KMS-11 (cell line): ENCODE measurements around the gene ZNF446.

Experiments
- H2AFZ ChIP-seq: fragments of 200-600 bp; sonication (generic); 2 replicates; pipeline ENCODE4 v1.6.1; 2016; ENCODE audit warnings: antibody characterized with exemption, mixed run types, low read depth
- H3K27ac ChIP-seq: fragments of 200-600 bp; sonication (generic); 2 replicates; pipeline ENCODE4 v1.6.1; 2016; ENCODE audit warnings: mild to moderate bottlenecking, mixed run types
- H3K27me3 ChIP-seq: fragments of 200-600 bp; sonication (generic); 2 replicates; pipeline ENCODE4 v1.6.1; 2017; ENCODE audit warnings: mild to moderate bottlenecking, low read depth, mixed run types, moderate library complexity; ENCODE audit not compliant: insufficient read depth
- H3K36me3 ChIP-seq: fragments of 200-600 bp; sonication (generic); 2 replicates; pipeline ENCODE4 v1.6.1; 2017; ENCODE audit warnings: mild to moderate bottlenecking, mixed run types; ENCODE audit not compliant: insufficient read depth
- H3K4me1 ChIP-seq: fragments of 200-600 bp; sonication (generic); 2 replicates; pipeline ENCODE4 v1.6.1; 2016; ENCODE audit warnings: mild to moderate bottlenecking, low read depth, mixed run types; ENCODE audit not compliant: poor library complexity, severe bottlenecking
- H3K4me2 ChIP-seq: fragments of 200-600 bp; sonication (generic); 2 replicates; pipeline ENCODE4 v1.7.0; 2016; ENCODE audit warnings: mild to moderate bottlenecking, mixed run types
- H3K4me3 ChIP-seq: fragments of 200-600 bp; sonication (generic); IDR thresholded peaks from 2 replicates; pipeline ENCODE4 v1.6.1; 2017; ENCODE audit warnings: low read depth, low read length, mixed read lengths; ENCODE audit not compliant: insufficient read depth
- H3K79me2 ChIP-seq: fragments of 200-600 bp; sonication (generic); 2 replicates; pipeline ENCODE4 v1.6.1; 2016; ENCODE audit warnings: low read depth, mixed run types; ENCODE audit not compliant: insufficient read depth
- H3K9ac ChIP-seq: fragments of 200-600 bp; sonication (generic); 2 replicates; pipeline ENCODE4 v1.6.1; 2016; ENCODE audit warnings: mild to moderate bottlenecking, mixed run types
- H4K20me1 ChIP-seq: fragments of 200-600 bp; sonication (generic); 2 replicates; pipeline ENCODE4 v1.6.1; 2016; ENCODE audit warnings: mild to moderate bottlenecking, mixed run types; ENCODE audit not compliant: insufficient read depth
- TF ChIP-seq, protein P1 (sequence below): fragments of 200-600 bp; sonication (generic); conservative IDR thresholded peaks from 2 replicates; pipeline ENCODE4 v1.6.1; 2017; ENCODE audit warnings: low read depth, mild to moderate bottlenecking, antibody characterized with exemption, low read length, moderate library complexity, mixed read lengths

The ZNF446 gene

DNA sequence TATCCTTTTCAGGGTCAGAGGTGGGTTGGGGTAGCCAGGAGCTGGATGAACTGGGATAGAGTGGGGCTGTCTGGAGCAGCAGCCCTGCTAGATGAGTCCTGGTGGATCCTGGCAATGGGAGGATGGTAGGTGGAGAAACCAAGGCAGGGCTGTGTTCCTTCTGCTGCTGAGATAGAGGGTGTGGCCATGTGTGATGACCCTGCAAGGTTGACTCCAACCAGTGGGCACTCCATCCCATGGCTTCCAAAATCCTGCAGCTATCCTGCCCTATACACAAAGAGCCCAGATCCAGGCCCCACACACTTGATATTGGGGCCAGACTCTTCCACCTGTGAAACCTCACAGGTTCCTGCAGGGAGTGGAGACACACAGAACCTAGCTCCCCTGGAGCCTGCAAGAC, 2.4 kb upstream of the ZNF446 start:
- Histone ChIP-seq H3K9ac (no peak overlapping the region), H3K36me3 (peaks cover 5% of the 10 kb centered on the region; the same call in 1 of the 2 replicates), H3K4me3 (no peak overlapping the region), H3K27ac (no peak overlapping the region), H2AFZ (no peak overlapping the region), H4K20me1 (no peaks in the 10 kb centered on the region), H3K4me2 (no peak overlapping the region), H3K79me2 (peaks cover 4% of the 10 kb centered on the region; the same call in 1 of the 2 replicates), H3K4me1 (peaks cover 16% of the 10 kb centered on the region), H3K27me3 (no peaks in the 10 kb centered on the region)
- TF ChIP-seq, protein P1, sequence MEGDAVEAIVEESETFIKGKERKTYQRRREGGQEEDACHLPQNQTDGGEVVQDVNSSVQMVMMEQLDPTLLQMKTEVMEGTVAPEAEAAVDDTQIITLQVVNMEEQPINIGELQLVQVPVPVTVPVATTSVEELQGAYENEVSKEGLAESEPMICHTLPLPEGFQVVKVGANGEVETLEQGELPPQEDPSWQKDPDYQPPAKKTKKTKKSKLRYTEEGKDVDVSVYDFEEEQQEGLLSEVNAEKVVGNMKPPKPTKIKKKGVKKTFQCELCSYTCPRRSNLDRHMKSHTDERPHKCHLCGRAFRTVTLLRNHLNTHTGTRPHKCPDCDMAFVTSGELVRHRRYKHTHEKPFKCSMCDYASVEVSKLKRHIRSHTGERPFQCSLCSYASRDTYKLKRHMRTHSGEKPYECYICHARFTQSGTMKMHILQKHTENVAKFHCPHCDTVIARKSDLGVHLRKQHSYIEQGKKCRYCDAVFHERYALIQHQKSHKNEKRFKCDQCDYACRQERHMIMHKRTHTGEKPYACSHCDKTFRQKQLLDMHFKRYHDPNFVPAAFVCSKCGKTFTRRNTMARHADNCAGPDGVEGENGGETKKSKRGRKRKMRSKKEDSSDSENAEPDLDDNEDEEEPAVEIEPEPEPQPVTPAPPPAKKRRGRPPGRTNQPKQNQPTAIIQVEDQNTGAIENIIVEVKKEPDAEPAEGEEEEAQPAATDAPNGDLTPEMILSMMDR = no peak

DNA sequence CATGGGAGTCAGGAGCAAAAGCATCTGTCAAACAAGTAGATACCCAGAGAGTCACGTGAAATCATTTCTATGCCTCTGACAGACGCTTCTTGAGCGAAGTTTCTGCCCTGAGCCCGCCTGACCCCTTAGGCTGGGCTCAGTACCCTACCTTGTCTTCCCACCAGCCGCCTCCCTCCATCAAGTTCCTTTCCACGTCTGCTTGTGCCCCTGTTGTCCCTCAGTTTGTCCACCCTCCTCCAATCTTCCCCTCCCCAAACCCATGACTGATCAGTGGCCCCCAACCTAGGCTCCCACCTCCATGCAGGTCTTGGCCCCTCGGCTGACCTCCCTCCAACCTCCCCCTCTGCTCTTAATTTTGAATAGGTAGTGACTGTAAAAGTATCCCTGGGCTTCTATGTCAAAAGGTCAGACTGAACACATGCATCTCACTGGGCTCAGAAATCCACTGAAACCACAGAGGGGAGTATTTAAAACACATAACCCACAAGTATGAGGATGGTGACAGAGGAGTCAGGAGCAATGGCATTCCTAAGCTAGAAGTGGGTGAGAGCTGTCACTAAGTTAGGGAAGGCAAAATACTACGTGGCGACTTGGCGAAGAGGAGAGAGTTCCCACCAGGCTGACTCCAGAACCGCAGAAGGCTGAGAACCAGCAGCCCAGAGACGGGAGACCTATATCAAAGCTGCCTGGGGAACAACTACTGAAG, 1.7 kb upstream of the ZNF446 start:
- Histone ChIP-seq H3K4me1 (peaks cover 16% of the 10 kb centered on the region), H3K27me3 (no peaks in the 10 kb centered on the region), H3K79me2 (no peaks in the 10 kb centered on the region), H3K27ac (no peak overlapping the region), H4K20me1 (no peaks in the 10 kb centered on the region), H3K36me3 (peaks cover 5% of the 10 kb centered on the region; the same call in 1 of the 2 replicates), H3K9ac (no peak overlapping the region), H3K4me2 (peak overlapping the region; percentile 76), H3K4me3 (no peak overlapping the region), H2AFZ (no peak overlapping the region)
- TF ChIP-seq, protein P1 = no peak

DNA sequence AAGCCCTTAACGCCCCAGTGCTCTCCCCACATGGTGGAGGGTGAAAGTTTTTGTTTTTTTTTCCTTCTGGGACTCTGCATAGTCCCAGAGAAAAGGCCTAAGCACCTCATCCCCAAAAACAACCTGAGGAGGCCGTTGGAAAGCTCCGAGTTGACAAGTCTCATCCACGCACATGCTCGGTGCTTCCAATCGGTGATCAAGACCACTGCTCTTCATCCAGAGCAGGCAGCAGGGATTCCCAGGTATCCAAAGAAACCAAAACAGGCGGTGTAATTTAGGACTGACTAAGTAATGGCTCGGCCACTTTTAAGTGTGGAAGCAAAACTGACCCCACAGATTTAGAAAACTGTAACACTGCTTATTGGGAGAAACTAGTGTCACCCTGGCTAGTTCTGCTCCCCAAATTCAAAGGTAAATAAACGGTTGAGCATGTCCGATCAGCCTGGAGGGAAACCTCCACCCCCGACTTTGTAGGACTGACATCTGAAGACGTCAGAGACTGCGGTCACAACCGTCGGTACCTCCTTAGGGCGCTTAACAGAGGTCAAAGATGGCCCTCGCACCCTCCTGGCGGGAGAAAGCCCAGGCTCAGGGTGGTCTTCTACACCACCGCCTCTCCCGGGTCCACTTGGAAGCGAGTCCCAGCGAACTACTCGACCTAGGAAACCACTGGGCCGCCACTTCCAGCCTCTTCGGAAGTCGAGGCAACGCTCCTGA, 997 bp upstream of the ZNF446 start:
- Histone ChIP-seq H3K79me2 (no peaks in the 10 kb centered on the region), H3K4me2 (peak overlapping the region; percentile 76), H2AFZ (peak overlapping the region; percentile 66), H3K4me1 (peaks cover 16% of the 10 kb centered on the region), H3K36me3 (peaks cover 5% of the 10 kb centered on the region; the same call in 1 of the 2 replicates), H3K4me3 (no peak overlapping the region), H4K20me1 (no peaks in the 10 kb centered on the region), H3K27me3 (no peaks in the 10 kb centered on the region), H3K9ac (peak overlapping the region; percentile 49; the same call in 1 of the 2 replicates), H3K27ac (peak overlapping the region; percentile 21)
- TF ChIP-seq, protein P1 = no peak

DNA sequence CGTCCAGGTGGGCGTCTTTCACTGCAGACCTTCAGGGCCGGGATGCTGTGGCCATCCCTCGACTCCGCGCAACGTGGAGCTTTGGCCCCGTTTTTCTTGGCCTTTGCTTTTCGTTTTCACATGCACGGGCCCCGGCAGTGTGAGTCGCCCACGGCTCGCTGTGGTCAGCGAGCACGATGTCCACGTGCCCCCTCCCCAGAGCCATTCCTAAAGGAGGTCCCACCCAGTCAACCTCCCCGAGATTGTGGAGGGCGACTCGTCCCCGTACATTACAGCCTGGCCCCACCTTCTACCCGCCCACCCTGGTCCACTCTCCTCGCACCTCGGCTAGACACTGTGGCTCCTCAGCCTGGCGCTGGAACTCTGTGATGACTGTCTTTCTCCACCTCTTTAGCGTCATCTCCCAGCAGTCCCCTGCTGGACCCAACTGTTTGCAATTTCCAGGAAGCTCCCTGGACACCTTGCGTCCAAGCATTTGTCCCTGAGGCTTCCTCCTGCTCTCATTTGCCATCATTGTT, 405 bp downstream of the ZNF446 start:
- H3K9ac ChIP-seq = peak overlapping the region; percentile 49
- peaks cover 5% of the 10 kb centered on the region; the same call in 1 of the 2 replicates for H3K36me3 ChIP-seq
- peak overlapping the region; percentile 76 for H3K4me2 ChIP-seq
- no peak overlapping the region for H3K4me3 ChIP-seq
- peak overlapping the region; percentile 66 for H2AFZ ChIP-seq
- H3K4me1 ChIP-seq = peaks cover 16% of the 10 kb centered on the region
- no peaks in the 10 kb centered on the region for H3K27me3 ChIP-seq
- H3K79me2 ChIP-seq = no peaks in the 10 kb centered on the region
- TF ChIP-seq, protein P1 = no peak
- peak overlapping the region; percentile 21 for H3K27ac ChIP-seq
- no peaks in the 10 kb centered on the region for H4K20me1 ChIP-seq
